GF-D8 (cell line): ENCODE measurements around the gene DOCK8.

Source experiments
- DNase-seq: peaks from one replicate; lab custom pipeline; 2025; lab: John Stamatoyannopoulos, UW

The DOCK8 gene

GRCh38 chr9:266228-266627 lies 51.6 kb downstream of the DOCK8 start:
- no peak for DNase-seq

- no peak for DNase-seq
Observed at GRCh38 chr9:268616-269015, 54.0 kb downstream of the DOCK8 start.

GRCh38 chr9:269081-269711 lies 54.5 kb downstream of the DOCK8 start:
- DNase-seq, result no peak

GRCh38 chr9:270657-271237 lies 56.1 kb downstream of the DOCK8 start:
- DNase-seq, result no peak

GRCh38 chr9:272251-273213 lies 57.9 kb downstream of the DOCK8 start:
- DNase-seq, result peak; percentile 99

GRCh38 chr9:274406-274805 lies 59.7 kb downstream of the DOCK8 start:
- no peak for DNase-seq

- DNase-seq, result no peak
Observed at GRCh38 chr9:277601-278295, 63.1 kb downstream of the DOCK8 start.

GRCh38 chr9:278651-279050 lies 64.0 kb downstream of the DOCK8 start:
- DNase-seq, result no peak

GRCh38 chr9:279674-280073 lies 65.0 kb downstream of the DOCK8 start:
- DNase-seq, result no peak

- DNase-seq, result no peak
Observed at GRCh38 chr9:281741-282645, 67.3 kb downstream of the DOCK8 start.

- no peak for DNase-seq
Observed at GRCh38 chr9:286071-286740, 71.5 kb downstream of the DOCK8 start.

- DNase-seq, result no peak
Observed at GRCh38 chr9:289121-289520, 74.5 kb downstream of the DOCK8 start.

- DNase-seq, result no peak
Observed at GRCh38 chr9:292915-293314, 78.2 kb downstream of the DOCK8 start.

- no peak for DNase-seq
Observed at GRCh38 chr9:295576-295975, 80.9 kb downstream of the DOCK8 start.

GRCh38 chr9:296411-296810 lies 81.7 kb downstream of the DOCK8 start:
- DNase-seq, result no peak

- DNase-seq, result peak; percentile 92
Observed at GRCh38 chr9:297104-297972, 82.7 kb downstream of the DOCK8 start.

GRCh38 chr9:303502-303901 lies 88.8 kb downstream of the DOCK8 start:
- DNase-seq, result no peak

- no peak for DNase-seq
Observed at GRCh38 chr9:304106-304505, 89.4 kb downstream of the DOCK8 start.

GRCh38 chr9:304519-305185 lies 90.0 kb downstream of the DOCK8 start:
- no peak for DNase-seq
